ENCODE results near the gene ITGAX. TPM values are rescaled to one million over a fixed set of nuclear protein-coding genes. Genes with fewer than 3 reads are reported as not detected.

ITGAX gene
- total RNA-seq, 1 donor from 2014 or later: not detected

DNA sequence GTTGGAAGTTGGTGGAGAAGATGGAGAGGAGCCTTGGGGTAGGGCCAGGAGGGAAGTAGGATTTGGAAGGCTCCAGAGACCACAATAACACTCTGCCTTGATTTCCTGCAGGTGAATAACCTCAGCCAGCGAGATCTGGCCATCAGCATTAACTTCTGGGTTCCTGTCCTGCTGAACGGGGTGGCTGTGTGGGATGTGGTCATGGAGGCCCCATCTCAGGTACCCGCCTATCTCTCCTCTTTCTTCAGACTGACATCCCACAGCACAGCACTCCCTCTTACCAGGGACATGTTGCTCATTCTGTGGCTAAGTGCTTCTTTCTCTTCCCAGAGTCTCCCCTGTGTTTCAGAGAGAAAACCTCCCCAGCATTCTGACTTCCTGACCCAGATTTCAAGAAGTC lies 68.3 kb downstream of the ITGAX start:
- Mint-ChIP-seq H3K9me3 (ENCODE audit: unreplicated experiment) (no peaks in the 10 kb centered on the region), H3K27me3 (ENCODE audit: unreplicated experiment) (peaks cover 13% of the 10 kb centered on the region), H3K27ac (ENCODE audit: unreplicated experiment) (no peak overlapping the region), H3K36me3 (ENCODE audit: unreplicated experiment) (no peaks in the 10 kb centered on the region), H3K4me1 (ENCODE audit: unreplicated experiment) (no peaks in the 10 kb centered on the region), H3K4me3 (ENCODE audit: unreplicated experiment) (no peak overlapping the region)
- TF ChIP-seq, protein P1, sequence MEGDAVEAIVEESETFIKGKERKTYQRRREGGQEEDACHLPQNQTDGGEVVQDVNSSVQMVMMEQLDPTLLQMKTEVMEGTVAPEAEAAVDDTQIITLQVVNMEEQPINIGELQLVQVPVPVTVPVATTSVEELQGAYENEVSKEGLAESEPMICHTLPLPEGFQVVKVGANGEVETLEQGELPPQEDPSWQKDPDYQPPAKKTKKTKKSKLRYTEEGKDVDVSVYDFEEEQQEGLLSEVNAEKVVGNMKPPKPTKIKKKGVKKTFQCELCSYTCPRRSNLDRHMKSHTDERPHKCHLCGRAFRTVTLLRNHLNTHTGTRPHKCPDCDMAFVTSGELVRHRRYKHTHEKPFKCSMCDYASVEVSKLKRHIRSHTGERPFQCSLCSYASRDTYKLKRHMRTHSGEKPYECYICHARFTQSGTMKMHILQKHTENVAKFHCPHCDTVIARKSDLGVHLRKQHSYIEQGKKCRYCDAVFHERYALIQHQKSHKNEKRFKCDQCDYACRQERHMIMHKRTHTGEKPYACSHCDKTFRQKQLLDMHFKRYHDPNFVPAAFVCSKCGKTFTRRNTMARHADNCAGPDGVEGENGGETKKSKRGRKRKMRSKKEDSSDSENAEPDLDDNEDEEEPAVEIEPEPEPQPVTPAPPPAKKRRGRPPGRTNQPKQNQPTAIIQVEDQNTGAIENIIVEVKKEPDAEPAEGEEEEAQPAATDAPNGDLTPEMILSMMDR (IDR thresholded peaks at IDR 0.05): no peak
- DNase-seq (ENCODE audit: extremely low spot score, unreplicated experiment): no peak

DNA sequence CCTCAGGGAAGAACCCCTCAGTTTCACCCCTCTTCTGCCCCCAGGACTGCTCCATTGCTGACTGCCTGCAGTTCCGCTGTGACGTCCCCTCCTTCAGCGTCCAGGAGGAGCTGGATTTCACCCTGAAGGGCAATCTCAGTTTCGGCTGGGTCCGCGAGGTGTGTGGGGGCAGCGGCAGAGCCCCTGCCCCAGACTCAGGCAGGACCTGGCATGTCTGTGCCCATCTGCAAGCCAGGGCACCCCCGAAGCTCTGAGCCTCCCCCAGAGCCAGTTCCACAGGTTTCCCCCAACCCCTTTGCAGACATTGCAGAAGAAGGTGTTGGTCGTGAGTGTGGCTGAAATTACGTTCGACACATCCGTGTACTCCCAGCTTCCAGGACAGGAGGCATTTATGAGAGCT lies 68.8 kb downstream of the ITGAX start:
- Mint-ChIP-seq H3K27me3 (ENCODE audit: unreplicated experiment) (peaks cover 13% of the 10 kb centered on the region), H3K9me3 (ENCODE audit: unreplicated experiment) (no peaks in the 10 kb centered on the region), H3K4me3 (ENCODE audit: unreplicated experiment) (no peak overlapping the region), H3K36me3 (ENCODE audit: unreplicated experiment) (no peaks in the 10 kb centered on the region), H3K4me1 (ENCODE audit: unreplicated experiment) (no peaks in the 10 kb centered on the region), H3K27ac (ENCODE audit: unreplicated experiment) (no peak overlapping the region)
- DNase-seq (ENCODE audit: extremely low spot score, unreplicated experiment): no peak
- TF ChIP-seq, protein P1 (IDR thresholded peaks at IDR 0.05): no peak

DNA sequence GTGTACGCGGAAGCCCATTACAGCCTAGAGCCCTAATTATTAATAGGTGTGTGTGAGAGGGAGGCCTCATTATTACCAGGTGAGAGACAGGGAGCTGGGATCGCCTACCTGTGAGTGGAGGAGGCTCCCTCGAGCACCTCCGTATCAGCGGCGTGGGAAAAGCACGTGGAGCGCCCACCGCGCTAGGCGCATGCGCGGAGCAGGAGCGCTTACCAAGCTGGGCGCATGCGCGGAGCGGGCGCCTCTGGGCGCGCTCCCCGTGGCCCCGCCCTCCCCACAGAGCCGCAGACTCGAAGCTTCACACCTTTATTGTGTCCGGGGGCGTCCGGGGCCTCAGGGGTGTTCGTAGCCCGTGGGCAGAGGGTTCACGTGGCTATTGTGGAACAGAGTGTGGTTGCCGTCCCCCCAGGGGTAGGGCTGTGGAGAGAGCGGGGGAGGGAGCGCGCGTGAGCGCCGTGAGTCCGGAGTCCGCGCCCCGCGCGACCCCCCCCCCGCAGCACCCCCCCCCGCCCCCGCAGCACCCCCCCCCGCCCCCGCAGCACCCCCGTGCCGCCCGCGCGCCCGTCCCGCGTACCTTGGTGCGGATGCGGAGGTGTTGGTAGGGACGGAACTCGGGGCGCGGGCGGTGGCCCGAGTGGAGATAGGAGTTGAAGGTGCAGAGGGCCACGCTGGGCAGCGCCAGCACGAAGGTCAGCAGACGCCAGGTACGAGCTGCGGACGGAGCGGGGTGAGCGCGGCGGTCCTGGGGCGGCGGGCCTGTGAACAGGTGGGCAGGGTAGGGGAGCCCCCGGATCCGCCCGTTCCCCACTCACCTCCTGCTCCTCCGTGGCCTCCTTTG lies 72.7 kb downstream of the ITGAX start:
- Mint-ChIP-seq H3K36me3 (ENCODE audit: unreplicated experiment) (no peaks in the 10 kb centered on the region), H3K27me3 (ENCODE audit: unreplicated experiment) (peaks cover 10% of the 10 kb centered on the region), H3K27ac (ENCODE audit: unreplicated experiment) (no peak overlapping the region), H3K4me1 (ENCODE audit: unreplicated experiment) (no peaks in the 10 kb centered on the region), H3K4me3 (ENCODE audit: unreplicated experiment) (no peak overlapping the region), H3K9me3 (ENCODE audit: unreplicated experiment) (no peaks in the 10 kb centered on the region)
- TF ChIP-seq, protein P1 (IDR thresholded peaks at IDR 0.05): no peak
- no peak for DNase-seq (ENCODE audit: extremely low spot score, unreplicated experiment)

DNA sequence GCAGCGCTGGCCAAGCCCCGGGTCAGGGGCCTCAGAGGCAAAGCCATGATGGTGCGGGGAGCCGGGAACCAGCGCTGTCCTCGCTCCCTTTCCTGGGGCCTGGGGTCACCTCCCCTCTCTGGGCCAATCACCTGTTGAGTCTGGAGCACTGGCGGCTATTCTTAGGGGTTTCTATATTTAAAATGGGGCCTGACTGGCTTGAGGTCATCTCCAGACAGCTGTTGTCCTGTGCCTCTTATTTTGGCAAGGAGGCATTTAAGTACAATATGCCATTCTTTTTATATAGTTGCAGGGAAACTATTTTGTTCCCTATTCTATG lies 73.3 kb downstream of the ITGAX start, which contains the start of gene COX6A2:
TSS of gene COX6A2 (minus strand) at position 82 of the 319 bp plus-strand sequence. CDS start at position 47, 35 bp downstream.
- Mint-ChIP-seq H3K27me3 (ENCODE audit: unreplicated experiment) (peaks cover 10% of the 10 kb centered on the region), H3K9me3 (ENCODE audit: unreplicated experiment) (no peaks in the 10 kb centered on the region), H3K4me3 (ENCODE audit: unreplicated experiment) (no peak within 1 kb of the TSS), H3K27ac (ENCODE audit: unreplicated experiment) (no peak within 1 kb of the TSS), H3K4me1 (ENCODE audit: unreplicated experiment) (no peaks in the 10 kb centered on the region), H3K36me3 (ENCODE audit: unreplicated experiment) (no peaks in the 10 kb centered on the region)
- DNase-seq (ENCODE audit: extremely low spot score, unreplicated experiment): no peak
- TF ChIP-seq, protein P1 (IDR thresholded peaks at IDR 0.05): no peak

DNA sequence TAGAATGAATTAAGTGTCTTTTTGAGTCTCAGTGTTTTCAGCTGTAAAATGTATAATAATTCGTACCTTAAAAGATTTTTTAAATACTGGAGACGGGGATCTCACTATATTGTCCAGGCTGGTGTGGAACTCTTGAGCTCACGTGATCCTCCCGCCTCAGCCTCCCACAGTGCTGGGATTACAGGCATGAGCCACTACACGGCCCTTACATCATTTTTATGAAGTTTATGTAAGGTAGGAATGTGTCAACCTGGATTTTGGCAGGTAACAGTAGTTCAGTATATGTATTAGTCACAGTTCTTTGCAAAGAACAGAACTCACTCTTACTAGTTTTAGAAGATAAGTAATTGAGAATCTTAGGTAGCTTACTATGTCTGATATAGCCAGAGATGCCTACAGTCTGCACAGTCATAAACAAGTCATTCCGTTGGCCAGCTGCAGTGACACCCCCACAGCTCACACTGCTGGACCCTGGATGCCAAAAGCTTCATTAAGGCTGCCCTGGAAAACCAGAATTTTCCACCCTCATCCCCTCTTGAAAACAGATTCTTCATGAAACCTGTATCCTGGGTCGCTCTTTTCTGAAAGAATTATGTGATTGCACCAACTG lies 73.8 kb downstream of the ITGAX start:
- no peak for DNase-seq (ENCODE audit: extremely low spot score, unreplicated experiment)
- Mint-ChIP-seq H3K4me1 (ENCODE audit: unreplicated experiment) (no peaks in the 10 kb centered on the region), H3K36me3 (ENCODE audit: unreplicated experiment) (no peaks in the 10 kb centered on the region), H3K9me3 (ENCODE audit: unreplicated experiment) (no peaks in the 10 kb centered on the region), H3K27ac (ENCODE audit: unreplicated experiment) (no peak overlapping the region), H3K27me3 (ENCODE audit: unreplicated experiment) (peaks cover 8% of the 10 kb centered on the region), H3K4me3 (ENCODE audit: unreplicated experiment) (no peak overlapping the region)
- TF ChIP-seq, protein P1 (IDR thresholded peaks at IDR 0.05): no peak
